Duodenal mucosa (tissue), 2 donors: ENCODE data around the gene PBX1.
A peak's percentile ranks its signal among the peaks of the same experiment; 100 is the strongest.

ENCODE experiments used
- H3K27ac ChIP-seq: one replicate; pipeline ENCODE4 v1.7.0; 2013; ENCODE audit warnings: low read depth, low read length
- H3K27me3 ChIP-seq, 2 donors: one replicate each; pipeline ENCODE4 v1.7.0; 2013; ENCODE audit warnings: low read length in 2 of 2, control low read depth in 1 of 2; ENCODE audit not compliant: insufficient read depth in 2 of 2, control insufficient read depth in 1 of 2
- H3K36me3 ChIP-seq, 2 donors: one replicate each; pipeline ENCODE4 v1.7.0; 2013; ENCODE audit warnings: low read length in 2 of 2, control low read depth in 1 of 2; ENCODE audit not compliant: insufficient read depth in 2 of 2, control insufficient read depth in 1 of 2
- H3K4me1 ChIP-seq, 2 donors: one replicate each; pipeline ENCODE4 v1.7.0; 2013; ENCODE audit warnings: low read length in 2 of 2, control low read depth in 1 of 2; ENCODE audit not compliant: insufficient read depth in 2 of 2, control insufficient read depth in 1 of 2
- H3K4me3 ChIP-seq, 2 donors: one replicate each; pipeline ENCODE4 v1.7.0; 2013; ENCODE audit warnings: low read length in 2 of 2, low read depth in 1 of 2
- H3K9ac ChIP-seq, 2 donors: one replicate each; pipeline ENCODE4 v1.7.0; 2013; ENCODE audit warnings: low read length in 2 of 2, low read depth in 1 of 2
- H3K9me3 ChIP-seq, 2 donors: one replicate each; pipeline ENCODE4 v1.7.0; 2013; ENCODE audit warnings: low read length in 2 of 2, control low read depth in 1 of 2; ENCODE audit not compliant: control insufficient read depth in 1 of 2

Gene PBX1

GRCh38 chr1:164740000-164740526 is 181.1 kb downstream of the PBX1 start:
- Histone ChIP-seq H3K9ac (no peak overlapping the region), H3K9me3 (no peaks in the 10 kb centered on the region), H3K27me3 (no peaks in the 10 kb centered on the region), H3K4me1 (peaks cover 0 to 4% of the 10 kb centered on the region in 2 donors), H3K4me3 (no peak overlapping the region), H3K36me3 (no peaks in the 10 kb centered on the region), H3K27ac (no peak overlapping the region)

- Histone ChIP-seq H3K4me1 (peaks cover 0 to 4% of the 10 kb centered on the region in 2 donors), H3K27me3 (no peaks in the 10 kb centered on the region), H3K9ac (no peak overlapping the region), H3K4me3 (no peak overlapping the region), H3K9me3 (no peaks in the 10 kb centered on the region), H3K36me3 (no peaks in the 10 kb centered on the region), H3K27ac (no peak overlapping the region)
These were observed 183.8 kb downstream of the PBX1 start for GRCh38 chr1:164742745-164743144.

- H3K9me3 ChIP-seq = no peaks in the 10 kb centered on the region
- no peaks in the 10 kb centered on the region for H3K27me3 ChIP-seq
- H3K9ac ChIP-seq = no peak overlapping the region
- H3K4me1 ChIP-seq = no peaks in the 10 kb centered on the region
- no peaks in the 10 kb centered on the region for H3K36me3 ChIP-seq
- H3K27ac ChIP-seq = no peak overlapping the region
- no peak overlapping the region for H3K4me3 ChIP-seq
These were observed 185.0 kb downstream of the PBX1 start for GRCh38 chr1:164743976-164744375.

- H3K27ac ChIP-seq = no peak overlapping the region
- H3K9me3 ChIP-seq = no peaks in the 10 kb centered on the region
- H3K9ac ChIP-seq = no peak overlapping the region
These were observed 186.8 kb downstream of the PBX1 start for GRCh38 chr1:164745736-164746135.

GRCh38 chr1:164746632-164747031 is 187.6 kb downstream of the PBX1 start:
- Histone ChIP-seq H3K4me1 (no peaks in the 10 kb centered on the region), H3K36me3 (no peaks in the 10 kb centered on the region), H3K27me3 (no peaks in the 10 kb centered on the region), H3K9ac (no peak overlapping the region), H3K27ac (no peak overlapping the region), H3K9me3 (no peaks in the 10 kb centered on the region), H3K4me3 (no peak overlapping the region)

More at GRCh38 chr1:164745736-164746135, 186.8 kb downstream of the PBX1 start:
- Histone ChIP-seq H3K36me3 (no peaks in the 10 kb centered on the region), H3K4me1 (no peaks in the 10 kb centered on the region), H3K27me3 (no peaks in the 10 kb centered on the region), H3K4me3 (no peak overlapping the region)

- H3K27ac ChIP-seq = peak overlapping the region; percentile 53
- no peaks in the 10 kb centered on the region for H3K27me3 ChIP-seq
- no peak overlapping the region for H3K4me3 ChIP-seq
- H3K9me3 ChIP-seq = no peaks in the 10 kb centered on the region
- no peaks in the 10 kb centered on the region for H3K4me1 ChIP-seq
- H3K9ac ChIP-seq = no peak overlapping the region
- no peaks in the 10 kb centered on the region for H3K36me3 ChIP-seq
These were observed 189.4 kb downstream of the PBX1 start for GRCh38 chr1:164748253-164748899.

- no peak overlapping the region for H3K4me3 ChIP-seq
- H3K9me3 ChIP-seq = no peaks in the 10 kb centered on the region
- H3K36me3 ChIP-seq = no peaks in the 10 kb centered on the region
- H3K27me3 ChIP-seq = no peaks in the 10 kb centered on the region
- peaks cover 0 to 2% of the 10 kb centered on the region in 2 donors for H3K4me1 ChIP-seq
- H3K27ac ChIP-seq = no peak overlapping the region
- H3K9ac ChIP-seq = peak overlapping the region in 1 of 2 donors; percentile 31
These were observed 194.6 kb downstream of the PBX1 start for GRCh38 chr1:164753521-164754077.

DNA sequence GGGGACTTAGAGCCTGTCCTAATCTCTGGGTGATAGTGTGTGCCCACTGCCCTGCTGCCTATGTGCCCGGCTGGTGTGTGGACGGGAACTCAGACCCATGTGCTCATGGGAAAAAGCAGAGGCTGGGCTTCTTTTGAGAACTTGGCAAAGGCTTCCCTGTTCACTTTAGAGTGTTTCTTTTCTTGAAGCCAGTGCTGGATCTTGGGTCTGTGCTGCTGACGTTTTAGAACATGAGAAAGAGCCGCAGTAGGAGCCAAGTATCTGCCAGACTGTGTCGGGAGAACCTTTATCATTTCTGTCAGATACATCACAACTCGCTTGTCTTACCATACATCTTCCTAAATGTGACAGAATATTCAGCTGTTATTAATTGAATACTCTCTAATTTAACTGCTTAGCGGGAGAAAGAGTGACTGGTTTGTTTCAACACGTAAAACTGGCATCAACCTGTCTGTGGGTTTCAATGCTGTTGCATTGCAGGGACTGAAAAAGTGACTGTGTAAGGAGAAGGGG is 195.2 kb downstream of the PBX1 start:
- Histone ChIP-seq H3K9me3 (no peaks in the 10 kb centered on the region), H3K36me3 (no peaks in the 10 kb centered on the region), H3K4me3 (no peak overlapping the region), H3K4me1 (peaks cover 0 to 2% of the 10 kb centered on the region in 2 donors), H3K27ac (no peak overlapping the region), H3K9ac (peak overlapping the region in 1 of 2 donors; percentile 31), H3K27me3 (no peaks in the 10 kb centered on the region)

DNA sequence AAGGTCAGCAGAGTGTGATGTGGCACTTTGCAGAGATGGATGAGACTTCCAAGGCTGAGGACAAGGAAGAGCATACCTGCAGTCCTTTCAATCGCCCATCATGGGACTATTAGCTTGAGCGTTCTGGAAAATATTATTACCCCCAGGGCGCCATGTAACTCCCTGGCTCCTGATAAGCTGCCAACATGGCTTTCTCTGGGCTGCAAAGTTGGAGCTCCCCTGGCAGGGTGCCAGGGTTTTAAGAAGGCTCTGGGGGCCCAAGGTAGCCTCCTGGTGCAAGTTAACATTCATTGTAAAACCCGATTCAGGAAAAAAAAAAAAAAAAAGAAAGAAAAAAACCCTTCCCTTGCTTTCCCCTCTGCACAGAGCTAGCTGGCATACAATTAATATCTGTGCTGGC is 196.7 kb downstream of the PBX1 start:
- Histone ChIP-seq H3K4me3 (no peak overlapping the region), H3K27me3 (no peaks in the 10 kb centered on the region), H3K36me3 (no peaks in the 10 kb centered on the region), H3K27ac (no peak overlapping the region), H3K4me1 (peaks cover 0 to 2% of the 10 kb centered on the region in 2 donors), H3K9me3 (no peaks in the 10 kb centered on the region), H3K9ac (no peak overlapping the region)

- no peak overlapping the region for H3K4me3 ChIP-seq
- no peak overlapping the region for H3K27ac ChIP-seq
- H3K9me3 ChIP-seq = no peaks in the 10 kb centered on the region
- H3K4me1 ChIP-seq = peaks cover 0 to 2% of the 10 kb centered on the region in 2 donors
- H3K36me3 ChIP-seq = no peaks in the 10 kb centered on the region
- H3K9ac ChIP-seq = no peak overlapping the region
- no peaks in the 10 kb centered on the region for H3K27me3 ChIP-seq
These were observed 197.8 kb downstream of the PBX1 start for GRCh38 chr1:164756741-164757140.
